NT2/D1 (cell line): ENCODE measurements around the gene SLC39A11.
"Not testable (repeated sequence)": the region's sequence is repeated elsewhere in the genome, so short reads cannot be mapped to it uniquely, and the experiment has no call there.

Experiments used
- DNase-seq: peaks from one replicate; pipeline ENCODE4 v3.0.0-alpha.2; 2011; ENCODE audit warnings: low read depth, low spot score
- H3K27me3 ChIP-seq: 2 replicates; pipeline ENCODE4 v1.6.0; 2011; ENCODE audit warnings: mild to moderate bottlenecking; ENCODE audit not compliant: insufficient read length, insufficient read depth
- H3K36me3 ChIP-seq: 2 replicates; pipeline ENCODE4 v1.6.1; 2011; ENCODE audit warnings: mild to moderate bottlenecking, low read length, mixed read lengths; ENCODE audit not compliant: insufficient read depth, insufficient read length
- H3K4me1 ChIP-seq: 2 replicates; pipeline ENCODE4 v1.5.1; 2011; ENCODE audit not compliant: insufficient read depth, insufficient read length
- H3K4me3 ChIP-seq: 2 replicates; pipeline ENCODE4 v1.5.1; 2011; ENCODE audit warnings: low read depth; ENCODE audit not compliant: insufficient read length
- H3K9ac ChIP-seq: 2 replicates; pipeline ENCODE4 v1.6.0; 2011; ENCODE audit warnings: low read depth; ENCODE audit not compliant: insufficient read length
- H3K9me3 ChIP-seq: 2 replicates; pipeline ENCODE4 v1.5.1; 2011; ENCODE audit warnings: mild to moderate bottlenecking, low read length; ENCODE audit not compliant: insufficient read depth
- SUZ12 ChIP-seq: IDR thresholded peaks from 2 replicates; pipeline ENCODE4 v1.6.1; 2011; ENCODE audit not compliant: insufficient read length, insufficient read depth; ENCODE audit errors: extremely low read depth
- YY1 ChIP-seq: IDR thresholded peaks from 2 replicates; pipeline ENCODE4 v1.6.1; 2011; ENCODE audit not compliant: insufficient read length, insufficient read depth
- ZNF274 ChIP-seq: IDR thresholded peaks from 2 replicates; pipeline ENCODE4 v1.6.1; 2011; ENCODE audit warnings: mild to moderate bottlenecking, low read depth, low read length

The SLC39A11 gene

DNA sequence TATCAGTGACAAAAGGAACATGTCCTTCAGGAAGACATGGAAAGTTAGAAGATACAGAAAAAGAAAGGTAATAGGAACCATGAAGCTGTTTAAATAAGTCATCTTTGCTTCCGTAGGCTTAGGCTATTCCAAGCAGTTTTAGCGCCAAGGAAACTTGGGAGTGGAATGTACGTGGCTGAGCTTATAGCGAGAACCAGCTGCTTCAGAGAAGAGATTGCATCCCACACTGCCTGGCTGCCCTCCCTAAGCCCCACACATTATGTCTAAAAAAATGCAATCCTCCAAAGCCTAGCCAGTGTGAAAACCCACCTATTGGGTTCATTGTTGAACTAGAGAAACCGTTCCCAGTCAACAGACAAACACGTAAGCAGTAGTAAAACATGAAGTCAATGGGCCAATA, 149.9 kb downstream of the SLC39A11 start:
- H3K4me3 ChIP-seq = no peak overlapping the region
- H3K36me3 ChIP-seq = no peaks in the 10 kb centered on the region

DNA sequence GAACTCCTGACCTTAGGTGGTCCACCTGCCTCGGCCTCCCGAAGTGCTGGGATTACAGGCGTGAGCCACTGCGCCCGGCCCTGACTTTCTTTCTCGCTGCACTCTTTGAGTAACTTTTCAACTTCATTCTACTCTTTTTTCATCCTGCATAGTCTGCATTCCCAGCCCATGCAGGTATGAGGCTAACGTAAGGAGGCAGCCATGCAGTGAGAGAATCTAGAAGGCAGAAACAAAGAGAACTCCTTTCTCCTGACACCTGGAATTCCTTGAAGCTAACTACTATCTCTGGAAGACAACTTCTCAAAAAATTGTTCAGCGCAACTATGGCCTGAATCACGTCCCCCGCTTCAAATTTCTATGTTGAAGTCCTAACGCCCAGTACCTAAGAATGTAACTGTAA, 152.0 kb downstream of the SLC39A11 start:
- peaks cover 6% of the 10 kb centered on the region; the same call in 1 of the 2 replicates for H3K9me3 ChIP-seq
- no peak overlapping the region for H3K4me3 ChIP-seq
- DNase-seq = no peak
- H3K4me1 ChIP-seq = peaks cover 3% of the 10 kb centered on the region
- no peaks in the 10 kb centered on the region for H3K36me3 ChIP-seq
- H3K9ac ChIP-seq = no peak overlapping the region
- no peaks in the 10 kb centered on the region for H3K27me3 ChIP-seq
- TF ChIP-seq SUZ12 (no peak), YY1 (no peak), ZNF274 (no peak)

More for the DNA sequence above, 149.9 kb downstream of the SLC39A11 start:
- H3K9ac ChIP-seq = no peak overlapping the region
- TF ChIP-seq SUZ12 (no peak), ZNF274 (no peak), YY1 (no peak)
- peaks cover 6% of the 10 kb centered on the region; the same call in 1 of the 2 replicates for H3K9me3 ChIP-seq
- peaks cover 6% of the 10 kb centered on the region for H3K4me1 ChIP-seq
- no peaks in the 10 kb centered on the region for H3K27me3 ChIP-seq
- DNase-seq = no peak

DNA sequence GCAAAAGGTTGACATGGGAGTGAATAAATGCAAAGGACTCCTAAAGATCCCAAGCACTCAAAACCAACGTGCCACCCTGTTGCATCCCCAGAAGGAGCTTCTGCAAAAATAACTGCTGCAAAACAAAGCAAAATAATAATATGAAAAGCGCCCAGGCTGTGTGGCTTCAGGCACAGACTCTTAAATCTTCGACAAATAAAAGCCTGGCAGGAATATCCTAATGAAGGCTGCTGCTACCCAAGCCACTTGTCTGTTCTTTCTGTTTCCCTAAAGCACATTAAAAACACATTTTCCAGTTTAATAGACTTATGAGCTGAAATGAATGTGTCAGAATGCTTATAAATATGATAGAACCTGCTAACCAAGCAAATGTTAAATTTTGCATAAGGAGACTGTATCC, 154.0 kb downstream of the SLC39A11 start:
- no peak for DNase-seq

DNA sequence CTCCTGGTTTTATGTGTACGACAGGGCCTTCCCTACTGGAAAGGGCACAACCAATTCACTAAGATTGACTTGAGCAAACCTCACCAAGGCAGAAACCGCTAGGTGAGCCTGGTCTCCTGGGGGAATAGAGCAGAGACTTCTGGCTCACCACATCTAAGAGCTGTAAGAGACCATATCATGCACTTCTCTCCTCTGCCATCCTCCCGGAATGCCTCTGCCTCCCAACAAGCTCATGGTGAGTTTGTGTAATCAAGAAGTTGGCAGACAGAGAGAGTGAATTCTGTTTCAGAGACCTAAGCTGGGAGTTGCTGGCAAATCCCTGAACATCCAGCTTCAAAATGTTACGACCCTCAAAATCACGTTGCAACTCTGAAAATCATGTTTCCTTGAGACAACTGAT, 154.8 kb downstream of the SLC39A11 start:
- Histone ChIP-seq H3K9ac (no peak overlapping the region), H3K4me1 (peaks cover 3% of the 10 kb centered on the region), H3K27me3 (no peaks in the 10 kb centered on the region), H3K4me3 (no peak overlapping the region), H3K9me3 (no peaks in the 10 kb centered on the region), H3K36me3 (no peaks in the 10 kb centered on the region)
- TF ChIP-seq ZNF274 = no peak
- DNase-seq = no peak

More for the DNA sequence above, 154.0 kb downstream of the SLC39A11 start:
- Histone ChIP-seq H3K9me3 (no peaks in the 10 kb centered on the region), H3K4me1 (peaks cover 3% of the 10 kb centered on the region), H3K36me3 (no peaks in the 10 kb centered on the region), H3K27me3 (no peaks in the 10 kb centered on the region), H3K9ac (no peak overlapping the region), H3K4me3 (no peak overlapping the region)
- no peak for TF ChIP-seq ZNF274
- no peak for TF ChIP-seq YY1
- no peak for TF ChIP-seq SUZ12

DNA sequence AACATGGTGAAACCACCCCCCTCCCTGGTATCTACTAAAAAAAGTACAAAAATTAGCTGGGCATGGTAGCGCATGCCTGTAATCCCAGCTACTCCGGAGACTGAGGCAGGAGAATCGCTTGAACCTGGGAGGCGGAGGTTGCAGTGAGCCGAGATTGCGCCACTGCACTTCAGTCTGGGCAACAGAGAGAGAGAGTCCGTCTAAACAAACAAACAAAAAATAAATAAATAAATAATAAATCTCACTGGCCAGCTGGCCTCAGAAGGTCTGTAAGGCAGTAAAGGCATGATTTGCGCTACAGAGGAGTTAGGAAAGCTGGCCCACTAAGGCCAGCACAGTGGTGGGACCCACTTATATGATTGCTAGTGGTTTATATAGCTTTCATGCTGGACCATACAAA, 155.2 kb downstream of the SLC39A11 start:
- not testable (repeated sequence) for H3K9ac ChIP-seq, H3K27me3 ChIP-seq, H3K36me3 ChIP-seq, H3K4me1 ChIP-seq, H3K9me3 ChIP-seq, H3K4me3 ChIP-seq, DNase-seq

DNA sequence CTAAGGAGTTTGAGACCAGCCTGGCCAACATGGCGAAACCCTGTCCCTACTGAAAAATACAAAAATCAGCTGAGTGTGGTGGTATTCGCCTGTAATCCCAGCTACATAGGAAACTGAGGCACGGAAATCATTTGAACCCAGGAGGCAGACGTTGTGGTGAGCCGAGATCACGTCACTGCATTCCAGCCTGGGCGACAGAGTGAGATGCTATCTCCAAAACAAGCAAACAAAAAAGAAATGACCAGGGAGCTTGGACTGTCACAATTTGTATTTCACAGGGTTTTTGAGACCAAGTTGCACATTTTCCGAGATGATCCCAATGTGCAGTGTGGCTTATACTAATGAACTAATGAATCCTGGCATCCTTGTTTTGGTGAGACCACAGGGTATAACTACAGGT, 156.5 kb downstream of the SLC39A11 start:
- Histone ChIP-seq H3K9me3 (no peaks in the 10 kb centered on the region), H3K4me3 (no peak overlapping the region), H3K36me3 (no peaks in the 10 kb centered on the region), H3K4me1 (peaks cover 3% of the 10 kb centered on the region), H3K27me3 (no peaks in the 10 kb centered on the region), H3K9ac (no peak overlapping the region)
- TF ChIP-seq YY1 (no peak), SUZ12 (no peak), ZNF274 (no peak)
- DNase-seq = no peak

DNA sequence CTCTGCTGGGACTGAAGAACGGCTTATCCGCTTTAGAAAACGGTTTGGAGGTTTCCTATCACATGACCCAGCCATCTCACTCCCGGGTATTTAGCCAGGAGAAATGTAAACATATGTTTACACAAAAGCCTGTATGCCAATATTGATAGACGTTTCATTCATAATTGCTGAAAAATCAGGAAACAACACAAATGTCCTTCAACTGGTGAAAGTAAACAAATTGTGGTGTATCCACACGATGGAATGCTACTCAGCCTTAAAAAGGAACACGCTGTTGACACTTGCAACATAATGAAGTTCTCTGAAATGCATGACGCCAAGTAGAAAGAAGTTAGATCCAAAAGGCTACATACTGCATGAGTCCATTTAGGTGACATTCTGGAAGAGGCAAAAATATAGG, 157.6 kb downstream of the SLC39A11 start:
- DNase-seq = no peak
- TF ChIP-seq YY1 (no peak), ZNF274 (no peak), SUZ12 (no peak)

DNA sequence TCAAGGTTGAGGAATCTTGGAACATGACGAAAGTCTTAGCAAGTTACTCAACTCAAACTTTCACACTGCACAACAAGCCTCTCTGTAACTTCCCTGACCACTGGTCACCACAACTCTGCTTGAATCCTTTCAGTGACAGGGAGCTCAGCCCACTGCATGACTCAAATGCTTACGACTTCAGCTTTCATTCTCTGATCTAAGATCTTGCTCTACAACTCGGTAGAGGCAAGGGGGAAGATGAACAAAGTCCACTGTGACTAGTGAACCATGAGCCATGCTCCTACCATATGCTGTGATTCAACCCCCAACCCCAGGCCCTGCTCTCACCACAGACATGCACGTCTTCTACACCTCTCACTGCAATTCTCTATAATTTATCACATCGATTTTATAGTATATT, 160.9 kb downstream of the SLC39A11 start:
- no peaks in the 10 kb centered on the region for H3K27me3 ChIP-seq
- H3K9me3 ChIP-seq = no peaks in the 10 kb centered on the region
- H3K4me1 ChIP-seq = no peaks in the 10 kb centered on the region
- no peak overlapping the region for H3K9ac ChIP-seq
- H3K36me3 ChIP-seq = no peaks in the 10 kb centered on the region
- no peak overlapping the region for H3K4me3 ChIP-seq
- DNase-seq = no peak
- TF ChIP-seq YY1 (no peak), ZNF274 (no peak), SUZ12 (no peak)

More for the DNA sequence above, 157.6 kb downstream of the SLC39A11 start:
- H3K9ac ChIP-seq = no peak overlapping the region
- no peak overlapping the region for H3K4me3 ChIP-seq
- peaks cover 3% of the 10 kb centered on the region for H3K4me1 ChIP-seq
- no peaks in the 10 kb centered on the region for H3K27me3 ChIP-seq
- no peaks in the 10 kb centered on the region for H3K36me3 ChIP-seq
- no peaks in the 10 kb centered on the region for H3K9me3 ChIP-seq
